Measurements from ENCODE around the gene KDM6A. TPM values are rescaled to one million over a fixed set of nuclear protein-coding genes. Genes with fewer than 3 reads are reported as not detected.

Gene KDM6A
- total RNA-seq, 1 experiment from 2014 or later: 42.8 TPM

- Histone ChIP-seq H2AFZ (ENCODE audit: low read length) (no peak overlapping the region), H3K9me3 (ENCODE audit: control insufficient read depth, low read depth, low read length) (no peaks in the 10 kb centered on the region), H3K56ac (ENCODE audit: insufficient read length, low read depth, low read length) (no peak overlapping the region), H2BK12ac (ENCODE audit: insufficient read length, low read depth, low read length) (no peak overlapping the region), H3T11ph (ENCODE audit: low read length) (no peak overlapping the region), H4K5ac (ENCODE audit: insufficient read length, low read depth, low read length) (no peak overlapping the region), H2BK5ac (ENCODE audit: insufficient read length, low read length) (no peak overlapping the region), H3K23me2 (ENCODE audit: insufficient read length, low read depth, low read length, poor library complexity, severe bottlenecking) (no peaks in the 10 kb centered on the region), H3K4me2 (ENCODE audit: insufficient read depth, insufficient read length, low read length) (no peak overlapping the region), H2AK5ac (ENCODE audit: insufficient read length, low read length) (no peak overlapping the region), H3K9ac (ENCODE audit: extremely low read depth, insufficient read length, low read length) (no peak overlapping the region), H2BK15ac (ENCODE audit: low read depth, low read length) (no peak overlapping the region), H3K14ac (ENCODE audit: insufficient read depth, low read length) (no peak overlapping the region), H2BK20ac (ENCODE audit: low read depth, low read length, poor library complexity, severe bottlenecking) (no peak overlapping the region), H4K8ac (replicated peaks; ENCODE audit: insufficient read length, low read depth, low read length) (no peak overlapping the region), H2BK120ac (ENCODE audit: low read depth, low read length, poor library complexity, severe bottlenecking) (no peak overlapping the region), H3K4me1 (ENCODE audit: insufficient read depth, low read length) (no peaks in the 10 kb centered on the region), H3K27ac (ENCODE audit: insufficient read length, low read depth, low read length) (no peak overlapping the region), H3K79me1 (ENCODE audit: insufficient read depth, low read depth, low read length, poor library complexity, severe bottlenecking) (no peaks in the 10 kb centered on the region), H3K79me2 (ENCODE audit: insufficient read depth, low read length) (peaks cover 17% of the 10 kb centered on the region), H3K23ac (ENCODE audit: insufficient read length, low read depth, low read length) (no peak overlapping the region), H3K27me3 (ENCODE audit: insufficient read depth, low read length) (no peaks in the 10 kb centered on the region), H3K18ac (ENCODE audit: insufficient read length, low read depth, low read length) (no peak overlapping the region), H3K4ac (ENCODE audit: low read depth, low read length) (no peak overlapping the region), H4K20me1 (ENCODE audit: control insufficient read depth, insufficient read depth, insufficient read length) (no peaks in the 10 kb centered on the region), H4K91ac (ENCODE audit: insufficient read length, low read depth, low read length) (no peak overlapping the region)
- no peak for TF ChIP-seq CTCF (conservative IDR thresholded peaks at IDR 0.05)
- no peak overlapping the region for H3K27ac Mint-ChIP-seq
- peaks cover 26 to 39% (median 38%) of the 10 kb centered on the region in 3 experiments for H3K36me3 Mint-ChIP-seq (ENCODE audit: insufficient read depth in 1 of 3, low read depth in 3 of 3)
- WGBS (ENCODE audit: extremely low coverage, insufficient read length, low lambda C conversion rate): no CpG with 5 or more reads among the region's 6 CpGs
- no peak for DNase-seq
- H3K4me3 Mint-ChIP-seq: no peak overlapping the region
- H3K4me1 Mint-ChIP-seq: peaks cover 6 to 7% of the 10 kb centered on the region in 2 experiments; a peak in 2 of 4 replicates
- no peaks in the 10 kb centered on the region for H3K27me3 Mint-ChIP-seq (ENCODE audit: low read depth)
- peaks cover 58 to 66% of the 10 kb centered on the region in 2 experiments for H3K9me3 Mint-ChIP-seq
Observed at GRCh38 chrX:44980403-44980802, 107.4 kb downstream of the KDM6A start.
